Stomach (tissue), 9 donors: ENCODE data around the gene MLXIPL. TPM values are rescaled to one million over a fixed set of nuclear protein-coding genes. Genes with fewer than 3 reads are reported as not detected.

Source experiments
- DNase-seq, 2 donors: peaks; one replicate each; pipeline versions ENCODE4 v3.0.0 to v3.0.0-alpha.2; 2013 to 2019
- H3K27ac ChIP-seq, 5 donors: fragments of 200-600 bp in 4 of 5; sonication (generic) in 4 of 5; one replicate each; pipeline ENCODE4 v1.5.1; 2013 to 2019; ENCODE audit warnings: mild to moderate bottlenecking in 1 of 5, moderate library complexity in 1 of 5
- H3K27me3 ChIP-seq, 3 donors: fragments of 200-600 bp; sonication (generic); one replicate each; pipeline ENCODE4 v1.5.1; 2017 to 2019; ENCODE audit warnings: mixed run types in 1 of 3
- H3K36me3 ChIP-seq, 4 donors: fragments of 200-600 bp; sonication (generic); 1 replicate in 3 of 4; 2 replicates in 1 of 4; pipeline ENCODE4 v1.5.1; 2016 to 2019
- H3K4me1 ChIP-seq, 4 donors: fragments of 200-600 bp; sonication (generic); one replicate each; pipeline ENCODE4 v1.5.1; 2016 to 2019
- H3K4me3 ChIP-seq, 4 donors: fragments of 200-600 bp; sonication (generic) in 3 of 4; one replicate each; pipeline ENCODE4 v1.5.1; 2016 to 2019; ENCODE audit warnings: mild to moderate bottlenecking in 1 of 4
- H3K9me3 ChIP-seq, 4 donors: fragments of 200-600 bp; sonication (generic); one replicate each; pipeline ENCODE4 v1.5.1; 2016 to 2019
- EP300 ChIP-seq: sonication (generic); formaldehyde crosslinking; IDR thresholded peaks from one replicate; pipeline ENCODE4 v1.6.1; 2017; ENCODE audit warnings: antibody characterized with exemption
- POLR2A ChIP-seq, 4 donors: fragments of 450-650 bp; IDR thresholded peaks; one replicate each; pipeline ENCODE4 v1.6.1; 2016; ENCODE audit warnings: antibody characterized with exemption in 4 of 4, control low read depth in 2 of 4, mild to moderate bottlenecking in 1 of 4, moderate library complexity in 1 of 4
- POLR2AphosphoS5 ChIP-seq, 3 donors: sonication (generic); formaldehyde crosslinking; IDR thresholded peaks; one replicate each; pipeline ENCODE4 v1.6.1; 2016; ENCODE audit warnings: antibody characterized with exemption in 3 of 3
- WGBS, 5 donors: extraction: QIAGEN DNeasy Blood & Tissue Kit in 3 of 5; methylation state at CpG; one replicate each; pipeline versions ENCODE4 v1.1.5 to v1.1.7; 2013 to 2018; 5-methylcytosine and 5-hydroxymethylcytosine counted together
- intact Hi-C: fragments of 100-400 bp; cut with DNase I; formaldehyde crosslinking; loops from one replicate; pipeline ENCODE4 v1.15.1; 2023; ENCODE audit warnings: low total_unique reads
- polyA plus RNA-seq, 3 donors: library from polyadenylated mRNA; stranded (reverse); fragments of 200-250 nt; gene quantifications; one replicate each; pipeline ENCODE4 v1.2.3, GENCODE V29; 2013
- total RNA-seq, 5 donors: library from RNA; depleted of rRNA; stranded (reverse); fragments of >200 nt; gene quantifications; one replicate each; pipeline versions ENCODE4 v1.1.0 to v1.2.3, GENCODE V29; 2014 to 2016
- TF ChIP-seq, protein P1 (sequence below), 7 experiments: fragments of 450-650 bp in 4 of 7; fragments of 200-600 bp in 3 of 7; sonication (generic) in 3 of 7; IDR thresholded peaks; one replicate each; pipeline ENCODE4 v1.5.1; 2016 to 2019; ENCODE audit warnings: antibody characterized with exemption in 7 of 7, control low read depth in 2 of 7, mild to moderate bottlenecking in 1 of 7
- donor health status: healthy with polysubstance abuse.
- donor health status: Bipolar disorder and iron deficiency.
- donor health status: healthy.

The MLXIPL gene
- total and polyA plus RNA-seq, 8 donors: 2.4 to 102 (median 9.2) TPM

- intact Hi-C loops: no loop called here
- 56 to 67% (median 58%) methylated on average over 5 of the region's 5 CpGs for whole genome bisulfite sequencing, 5 donors
These were observed 26.2 kb upstream of the MLXIPL start for GRCh38 chr7:73650524-73650923.

GRCh38 chr7:73649576-73649975 is 25.3 kb upstream of the MLXIPL start:
- Histone ChIP-seq H3K4me3 (no peak overlapping the region), H3K9me3 (no peaks in the 10 kb centered on the region), H3K27me3 (peaks cover 0 to 87% (median 48%) of the 10 kb centered on the region in 3 donors), H3K36me3 (no peaks in the 10 kb centered on the region), H3K4me1 (peaks cover 6 to 14% (median 10%) of the 10 kb centered on the region in 4 donors), H3K27ac (no peak overlapping the region)
- TF ChIP-seq, protein P1, sequence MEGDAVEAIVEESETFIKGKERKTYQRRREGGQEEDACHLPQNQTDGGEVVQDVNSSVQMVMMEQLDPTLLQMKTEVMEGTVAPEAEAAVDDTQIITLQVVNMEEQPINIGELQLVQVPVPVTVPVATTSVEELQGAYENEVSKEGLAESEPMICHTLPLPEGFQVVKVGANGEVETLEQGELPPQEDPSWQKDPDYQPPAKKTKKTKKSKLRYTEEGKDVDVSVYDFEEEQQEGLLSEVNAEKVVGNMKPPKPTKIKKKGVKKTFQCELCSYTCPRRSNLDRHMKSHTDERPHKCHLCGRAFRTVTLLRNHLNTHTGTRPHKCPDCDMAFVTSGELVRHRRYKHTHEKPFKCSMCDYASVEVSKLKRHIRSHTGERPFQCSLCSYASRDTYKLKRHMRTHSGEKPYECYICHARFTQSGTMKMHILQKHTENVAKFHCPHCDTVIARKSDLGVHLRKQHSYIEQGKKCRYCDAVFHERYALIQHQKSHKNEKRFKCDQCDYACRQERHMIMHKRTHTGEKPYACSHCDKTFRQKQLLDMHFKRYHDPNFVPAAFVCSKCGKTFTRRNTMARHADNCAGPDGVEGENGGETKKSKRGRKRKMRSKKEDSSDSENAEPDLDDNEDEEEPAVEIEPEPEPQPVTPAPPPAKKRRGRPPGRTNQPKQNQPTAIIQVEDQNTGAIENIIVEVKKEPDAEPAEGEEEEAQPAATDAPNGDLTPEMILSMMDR (IDR thresholded peaks at IDR 0.05): no peak
- TF ChIP-seq POLR2AphosphoS5 (IDR thresholded peaks at IDR 0.05) (no peak), POLR2A (IDR thresholded peaks at IDR 0.05) (no peak), EP300 (no peak)
- no peak for DNase-seq
- intact Hi-C loops: no loop called here
- 40 to 54% (median 43%) methylated on average over 5 to 9 of the region's 9 CpGs for WGBS, 5 donors

More at GRCh38 chr7:73650524-73650923, 26.2 kb upstream of the MLXIPL start:
- TF ChIP-seq, protein P1 (IDR thresholded peaks at IDR 0.05): no peak
- TF ChIP-seq POLR2A (IDR thresholded peaks at IDR 0.05) (no peak), POLR2AphosphoS5 (IDR thresholded peaks at IDR 0.05) (no peak), EP300 (no peak)
- DNase-seq: no peak
- Histone ChIP-seq H3K27me3 (peaks cover 0 to 83% (median 48%) of the 10 kb centered on the region in 3 donors), H3K36me3 (no peaks in the 10 kb centered on the region), H3K27ac (no peak overlapping the region), H3K4me1 (peaks cover 6 to 14% (median 10%) of the 10 kb centered on the region in 4 donors), H3K9me3 (no peaks in the 10 kb centered on the region), H3K4me3 (no peak overlapping the region)

DNA sequence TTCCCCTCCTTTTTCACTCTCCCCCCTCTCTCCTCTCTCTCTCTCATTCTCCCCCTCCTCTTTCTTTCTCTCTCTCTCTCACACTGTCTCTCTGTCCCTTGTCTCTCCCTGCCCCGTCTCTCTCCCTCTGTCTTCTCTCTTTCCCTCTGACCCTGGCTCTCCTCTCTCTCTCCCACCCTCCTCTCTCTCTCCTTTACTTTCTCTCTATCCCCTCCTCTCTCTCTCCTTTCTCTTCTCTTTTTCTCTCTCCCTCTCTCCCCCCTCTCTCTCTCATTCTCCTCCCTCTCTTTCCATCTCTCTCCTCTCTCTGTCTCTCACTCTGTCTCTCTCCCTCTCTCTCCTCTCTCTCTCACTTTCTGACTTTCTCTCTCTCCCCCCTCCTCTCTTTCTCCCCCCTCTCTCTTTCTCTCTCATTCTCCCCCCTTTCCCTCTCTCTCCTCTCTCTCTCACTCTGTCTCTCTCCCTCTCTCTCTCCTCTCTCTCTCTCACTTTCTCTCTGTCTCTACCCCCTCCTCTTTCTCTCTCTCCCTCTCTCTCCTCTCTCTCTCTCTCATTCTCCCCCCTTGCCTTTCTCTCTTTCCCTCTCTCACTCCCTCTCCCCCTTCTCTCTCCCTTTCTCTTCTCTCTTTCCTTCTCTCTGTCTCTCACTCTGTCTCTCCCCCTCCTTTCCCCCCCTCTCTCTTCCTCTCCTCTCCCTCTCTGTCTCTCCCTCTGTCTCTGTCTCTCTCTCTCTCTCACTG is 24.4 kb upstream of the MLXIPL start:
- Histone ChIP-seq H3K9me3 (no peaks in the 10 kb centered on the region), H3K27me3 (peaks cover 0 to 95% (median 48%) of the 10 kb centered on the region in 3 donors), H3K27ac (no peak overlapping the region), H3K4me3 (no peak overlapping the region), H3K4me1 (peaks cover 6 to 14% (median 10%) of the 10 kb centered on the region in 4 donors), H3K36me3 (no peaks in the 10 kb centered on the region)
- 36 to 60% (median 54%) methylated on average over 1 of the region's 1 CpG for WGBS, 5 donors
- intact Hi-C loops: no loop called here
- TF ChIP-seq, protein P1 (IDR thresholded peaks at IDR 0.05): no peak
- TF ChIP-seq POLR2AphosphoS5 (IDR thresholded peaks at IDR 0.05) (no peak), POLR2A (IDR thresholded peaks at IDR 0.05) (no peak), EP300 (no peak)
- DNase-seq: no peak

DNA sequence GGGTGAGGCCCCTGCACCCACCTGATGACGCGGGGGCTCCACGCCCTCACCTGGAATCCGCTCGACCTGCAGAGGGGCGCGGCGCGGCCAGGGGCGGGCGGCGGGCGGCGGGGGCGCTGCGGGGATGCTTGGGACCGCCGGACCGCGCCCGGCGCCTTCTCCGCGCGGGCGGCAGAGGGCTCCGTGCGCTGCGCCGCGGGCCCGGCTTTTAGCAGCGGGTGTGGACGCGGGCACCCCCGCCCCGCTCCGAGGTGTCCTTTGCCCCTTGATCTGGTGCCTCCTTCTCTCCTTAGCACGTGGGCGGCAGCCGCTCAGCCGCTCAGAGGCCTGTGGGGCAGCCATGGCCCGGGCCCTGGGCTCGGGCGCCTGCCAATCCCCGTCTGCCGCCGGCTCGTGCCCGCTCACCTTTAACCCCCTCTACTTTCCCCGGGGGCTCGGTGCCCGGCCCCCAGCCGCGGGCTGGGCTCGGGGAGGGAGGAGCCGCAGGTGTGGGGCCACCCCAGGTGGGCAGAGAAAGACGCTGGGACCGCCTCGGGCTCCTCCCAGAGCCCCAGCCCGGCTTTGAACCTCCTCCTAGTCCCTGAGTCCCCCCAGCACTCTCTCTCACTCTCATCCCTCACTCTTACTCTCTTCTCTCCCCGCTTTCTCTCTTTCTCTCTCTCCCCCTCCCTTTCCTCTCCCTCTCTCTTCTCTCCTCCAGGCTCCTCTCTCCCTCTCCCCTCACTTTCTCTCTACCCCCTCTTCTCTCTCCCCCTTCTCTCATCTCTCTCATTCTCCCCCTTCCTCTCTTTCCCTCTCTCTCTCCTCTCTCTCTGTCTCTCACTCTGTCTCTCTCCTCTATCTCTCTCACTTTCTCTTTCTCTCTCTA is 23.6 kb upstream of the MLXIPL start:
- TF ChIP-seq EP300: no peak
- TF ChIP-seq, protein P1 (IDR thresholded peaks at IDR 0.05): no peak
- TF ChIP-seq POLR2A (IDR thresholded peaks at IDR 0.05): no peak
- TF ChIP-seq POLR2AphosphoS5 (IDR thresholded peaks at IDR 0.05): no peak
- peaks cover 0 to 95% (median 48%) of the 10 kb centered on the region in 3 donors for H3K27me3 ChIP-seq

More for the DNA sequence above, 23.6 kb upstream of the MLXIPL start:
- H3K4me3 ChIP-seq: peak overlapping the region; percentile 41 to 53 (median 48)
- WGBS, 5 donors: 1 to 2% (median 1%) methylated on average over 7 to 62 of the region's 62 CpGs
- H3K9me3 ChIP-seq: no peaks in the 10 kb centered on the region
- peak; percentile 28 to 85 for DNase-seq
- no peak overlapping the region for H3K27ac ChIP-seq
- no peaks in the 10 kb centered on the region for H3K36me3 ChIP-seq
- intact Hi-C loops: no loop called here
- peaks cover 6 to 14% (median 10%) of the 10 kb centered on the region in 4 donors for H3K4me1 ChIP-seq
